Stimulated activated CD4-positive, alpha-beta T cell treated with anti-CD3 and anti-CD28 coated beads, Interleukin-2, amount 100 ng/mL, for 24 hours (primary cell): Measurements from ENCODE around the gene CHMP4A.
"Not testable (repeated sequence)": the region's sequence is repeated elsewhere in the genome, so short reads cannot be mapped to it uniquely, and the experiment has no call there.

Experiments
- DNase-seq, 2 donors: peaks; one replicate each; pipeline ENCODE4 v3.0.0-alpha.2; 2020

The CHMP4A gene

GRCh38 chr14:24222987-24223386 is 9.7 kb upstream of the CHMP4A start:
- DNase-seq, result not testable (repeated sequence)

GRCh38 chr14:24219521-24219920 is 6.2 kb upstream of the CHMP4A start:
- no peak for DNase-seq

GRCh38 chr14:24219080-24219479 is 5.8 kb upstream of the CHMP4A start:
- DNase-seq, result no peak

GRCh38 chr14:24216876-24217275 is 3.6 kb upstream of the CHMP4A start:
- DNase-seq, result not testable (repeated sequence)

GRCh38 chr14:24216345-24216699 is 3.0 kb upstream of the CHMP4A start:
- no peak for DNase-seq

- peak; percentile 84 for DNase-seq
These were observed 2.4 kb upstream of the CHMP4A start, which contains the start of gene MDP1 for GRCh38 chr14:24215495-24216344. Gene MDP1 (minus strand): TSS chr14:24216066. CDS start chr14:24215955, 111 bp downstream.

- no peak for DNase-seq
These were observed 776 bp upstream of the CHMP4A start for GRCh38 chr14:24213866-24214662.

GRCh38 chr14:24211311-24211710 is 2.0 kb downstream of the CHMP4A start:
- no peak for DNase-seq

- no peak for DNase-seq
These were observed 5.7 kb downstream of the CHMP4A start for GRCh38 chr14:24207625-24208024.

GRCh38 chr14:24207104-24207551 is 6.2 kb downstream of the CHMP4A start:
- no peak for DNase-seq

- DNase-seq, result no peak
These were observed 6.8 kb downstream of the CHMP4A start for GRCh38 chr14:24206260-24207103.

- DNase-seq, result no peak
These were observed 8.8 kb downstream of the CHMP4A start for GRCh38 chr14:24204163-24205146.

GRCh38 chr14:24203249-24203886 is 9.9 kb downstream of the CHMP4A start:
- not testable (repeated sequence) for DNase-seq

GRCh38 chr14:24202538-24202937 is 10.8 kb downstream of the CHMP4A start:
- not testable (repeated sequence) for DNase-seq

GRCh38 chr14:24198814-24199524 is 14.3 kb downstream of the CHMP4A start:
- no peak for DNase-seq

- no peak for DNase-seq
These were observed 16.2 kb downstream of the CHMP4A start for GRCh38 chr14:24197056-24197450.

- DNase-seq, result no peak
These were observed 16.9 kb downstream of the CHMP4A start for GRCh38 chr14:24196071-24197055.

GRCh38 chr14:24195186-24196070 is 17.9 kb downstream of the CHMP4A start, which contains the start of gene TM9SF1:
Gene TM9SF1 (minus strand): TSS chr14:24195441. CDS start chr14:24195019, 422 bp downstream.
- DNase-seq, result peak; percentile 86
